ENCODE data around the gene AKAP13.

The AKAP13 gene

GRCh38 chr15:85788771-85789495, 408.5 kb downstream of the AKAP13 start:
- no peak for DNase-seq (ENCODE audit: low read depth)
- H3K4me3 ChIP-seq (ENCODE audit: low read length): no peak overlapping the region
- TF ChIP-seq CTCF (conservative IDR thresholded peaks at IDR 0.05; ENCODE audit: low read length): no peak

DNA sequence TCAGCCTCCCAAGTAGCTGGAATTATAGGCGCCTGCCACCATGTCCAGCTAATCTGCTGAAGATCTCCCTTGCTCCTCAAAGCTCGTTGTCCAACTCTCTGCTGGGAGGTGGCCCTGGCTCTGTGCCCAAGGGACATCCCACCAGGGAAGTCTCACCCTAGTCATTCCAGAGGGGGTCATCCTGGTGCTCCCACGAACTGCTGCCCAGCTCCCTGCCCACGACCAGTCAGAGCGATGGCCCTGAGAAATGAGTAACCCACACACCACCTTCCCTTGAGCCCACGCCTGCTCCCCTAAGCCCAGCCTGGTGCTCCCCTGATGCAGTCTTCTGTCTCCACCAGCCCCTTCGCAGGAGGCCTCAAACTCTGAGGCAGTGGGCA, 409.1 kb downstream of the AKAP13 start:
- H3K4me3 ChIP-seq (ENCODE audit: low read length): no peak overlapping the region
- DNase-seq (ENCODE audit: low read depth): no peak
- no peak for TF ChIP-seq CTCF (conservative IDR thresholded peaks at IDR 0.05; ENCODE audit: low read length)

DNA sequence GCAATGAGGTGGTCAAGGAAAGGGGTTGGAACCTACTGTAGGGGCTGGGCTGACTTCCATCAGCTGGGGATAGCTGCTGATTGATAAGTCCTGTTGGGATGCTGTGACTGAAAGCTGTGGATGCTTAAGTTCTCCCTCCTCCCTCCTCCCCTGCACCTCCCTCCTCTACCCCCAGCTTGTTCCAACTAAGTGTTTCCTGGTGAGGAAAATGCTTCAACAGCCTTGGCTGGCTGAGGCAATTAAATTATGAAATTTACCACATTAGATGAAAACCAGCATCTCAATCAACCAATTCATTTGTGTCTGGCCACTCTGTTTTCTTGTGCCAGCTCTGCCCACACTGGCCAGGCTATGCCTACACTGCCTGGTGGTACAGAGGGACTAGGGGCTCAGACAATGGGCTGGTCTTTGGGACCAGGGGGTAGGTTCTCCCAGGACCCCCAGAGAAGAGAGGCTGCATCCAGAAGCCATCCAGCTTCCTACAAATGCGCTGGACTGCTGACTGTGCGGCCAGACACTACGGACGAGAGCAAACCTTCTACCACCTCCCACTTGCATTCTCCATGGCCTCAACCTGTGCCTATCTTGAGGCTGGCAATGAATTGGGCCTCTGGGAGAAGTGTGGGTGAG, 411.8 kb downstream of the AKAP13 start:
- DNase-seq (ENCODE audit: low read depth): peak; percentile 49
- no peak for TF ChIP-seq CTCF (conservative IDR thresholded peaks at IDR 0.05; ENCODE audit: low read length)
- H3K4me3 ChIP-seq (ENCODE audit: low read length): no peak overlapping the region

GRCh38 chr15:85792912-85793590, 412.6 kb downstream of the AKAP13 start:
- no peak for TF ChIP-seq CTCF (conservative IDR thresholded peaks at IDR 0.05; ENCODE audit: low read length)
- peak overlapping the region; percentile 84 for H3K4me3 ChIP-seq (ENCODE audit: low read length)
- no peak for DNase-seq (ENCODE audit: low read depth)

DNA sequence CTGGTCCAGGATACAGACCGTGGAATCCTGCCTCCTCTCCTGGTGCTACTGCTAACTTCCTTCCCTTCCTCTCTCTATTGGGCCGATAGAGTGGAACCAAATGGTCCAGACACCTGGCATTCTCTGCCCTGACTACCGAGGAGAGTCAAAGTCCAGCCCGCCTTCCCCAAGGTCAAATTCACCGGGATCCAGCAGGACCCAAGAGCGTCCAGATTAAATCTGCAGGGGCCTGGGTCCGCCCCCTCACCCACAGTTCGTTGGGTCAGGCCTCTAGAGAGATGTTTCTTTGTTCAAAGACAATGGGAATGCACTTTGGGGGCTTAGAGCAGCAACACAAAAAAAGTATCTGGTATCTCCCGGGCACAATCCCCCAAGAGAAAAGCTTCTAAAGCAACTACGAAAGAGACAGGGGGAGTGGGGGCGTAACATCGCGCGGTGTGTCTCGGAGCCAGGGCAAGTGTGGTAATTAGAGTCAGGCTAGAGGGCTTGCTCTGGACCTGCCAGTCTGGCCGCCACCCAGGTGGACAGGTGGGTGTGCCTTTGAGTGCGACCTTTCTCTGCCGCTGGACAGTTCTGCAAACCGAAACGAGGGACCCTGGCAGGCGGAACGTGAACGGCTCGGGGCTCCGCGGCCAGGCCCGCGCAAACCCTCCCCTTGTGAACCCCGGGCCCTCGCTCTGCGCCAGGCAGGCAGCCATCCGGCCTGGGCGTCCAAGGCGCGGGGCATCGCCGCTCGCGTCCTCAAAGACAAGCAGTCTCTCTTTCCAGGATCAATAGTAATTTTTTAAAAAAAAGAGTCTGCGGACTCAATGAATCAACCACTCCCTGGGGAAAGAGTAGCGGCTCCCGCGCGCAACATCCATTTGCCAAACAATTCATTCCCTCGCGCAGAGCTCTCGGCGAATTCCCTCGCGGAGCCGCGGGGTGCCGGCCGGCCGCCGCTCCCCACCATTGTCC, 413.5 kb downstream of the AKAP13 start:
- no peak for TF ChIP-seq CTCF (conservative IDR thresholded peaks at IDR 0.05; ENCODE audit: low read length)
- DNase-seq (ENCODE audit: low read depth): peak; percentile 33
- peak overlapping the region; percentile 84 for H3K4me3 ChIP-seq (ENCODE audit: low read length)

DNA sequence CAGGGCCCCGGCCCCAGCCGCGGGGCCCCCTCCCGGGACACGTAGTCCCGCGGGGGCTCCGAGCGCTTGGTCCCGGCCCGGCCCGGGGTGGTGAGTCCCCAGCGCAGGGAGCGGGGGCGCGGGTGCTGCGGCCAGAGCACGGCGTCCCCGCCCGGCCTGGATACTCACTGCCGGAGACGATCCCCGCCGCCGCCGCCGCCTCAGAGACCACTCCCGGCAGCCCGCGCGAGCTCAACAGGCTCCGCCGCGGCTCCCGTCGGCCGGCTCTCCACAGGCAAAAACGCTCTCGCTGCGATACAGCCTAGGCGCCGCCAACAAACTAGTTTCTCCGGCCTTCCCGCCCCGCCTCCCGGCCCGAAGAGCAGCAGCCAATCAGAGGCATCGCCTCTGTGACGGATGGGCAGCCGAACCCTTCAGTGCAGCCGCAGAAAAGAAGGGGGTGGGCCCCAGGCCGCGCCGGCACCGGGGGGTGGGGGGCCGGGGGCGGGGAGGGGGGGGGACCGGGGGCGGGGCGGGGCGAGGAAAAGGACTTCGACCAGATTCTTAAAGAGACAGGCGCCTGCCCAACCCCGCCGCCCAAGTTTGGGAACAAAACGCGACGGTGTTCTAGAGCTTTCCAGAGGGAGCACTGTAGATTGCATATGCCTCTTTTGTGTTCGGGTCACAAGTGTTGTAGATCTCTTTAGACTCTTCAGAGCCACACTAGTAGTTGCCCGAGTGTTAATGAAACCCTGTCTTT, 414.4 kb downstream of the AKAP13 start, which contains the start of gene KLHL25:
KLHL25 (minus strand) TSS at position 328 of the 739 bp plus-strand sequence. CDS start 25,115 bp downstream, outside the sequence.
- DNase-seq (ENCODE audit: low read depth): peak; percentile 94
- peak within 1 kb of the TSS; percentile 84 for H3K4me3 ChIP-seq (ENCODE audit: low read length)
- TF ChIP-seq CTCF (conservative IDR thresholded peaks at IDR 0.05; ENCODE audit: low read length): no peak

Data from AG10803 (cell line).